Daoy (cell line): ENCODE measurements around the gene METRN. TPM values are rescaled to one million over a fixed set of nuclear protein-coding genes. Genes with fewer than 3 reads are reported as not detected.
"Not testable (repeated sequence)": the region's sequence is repeated elsewhere in the genome, so short reads cannot be mapped to it uniquely, and the experiment has no call there.

ENCODE experiments used
- DNase-seq: peaks from one replicate; pipeline ENCODE4 v3.0.0-alpha.2; 2015; ENCODE audit warnings: low read depth
- total RNA-seq: library from RNA; depleted of rRNA; stranded (reverse); fragments of >200 nt; shearing (Covaris generic); gene quantifications from 2 replicates; pipeline ENCODE4 v1.2.3, GENCODE V29; 2014

Gene METRN
- total RNA-seq, 1 experiment from 2014 or later: 40.9 TPM

DNA sequence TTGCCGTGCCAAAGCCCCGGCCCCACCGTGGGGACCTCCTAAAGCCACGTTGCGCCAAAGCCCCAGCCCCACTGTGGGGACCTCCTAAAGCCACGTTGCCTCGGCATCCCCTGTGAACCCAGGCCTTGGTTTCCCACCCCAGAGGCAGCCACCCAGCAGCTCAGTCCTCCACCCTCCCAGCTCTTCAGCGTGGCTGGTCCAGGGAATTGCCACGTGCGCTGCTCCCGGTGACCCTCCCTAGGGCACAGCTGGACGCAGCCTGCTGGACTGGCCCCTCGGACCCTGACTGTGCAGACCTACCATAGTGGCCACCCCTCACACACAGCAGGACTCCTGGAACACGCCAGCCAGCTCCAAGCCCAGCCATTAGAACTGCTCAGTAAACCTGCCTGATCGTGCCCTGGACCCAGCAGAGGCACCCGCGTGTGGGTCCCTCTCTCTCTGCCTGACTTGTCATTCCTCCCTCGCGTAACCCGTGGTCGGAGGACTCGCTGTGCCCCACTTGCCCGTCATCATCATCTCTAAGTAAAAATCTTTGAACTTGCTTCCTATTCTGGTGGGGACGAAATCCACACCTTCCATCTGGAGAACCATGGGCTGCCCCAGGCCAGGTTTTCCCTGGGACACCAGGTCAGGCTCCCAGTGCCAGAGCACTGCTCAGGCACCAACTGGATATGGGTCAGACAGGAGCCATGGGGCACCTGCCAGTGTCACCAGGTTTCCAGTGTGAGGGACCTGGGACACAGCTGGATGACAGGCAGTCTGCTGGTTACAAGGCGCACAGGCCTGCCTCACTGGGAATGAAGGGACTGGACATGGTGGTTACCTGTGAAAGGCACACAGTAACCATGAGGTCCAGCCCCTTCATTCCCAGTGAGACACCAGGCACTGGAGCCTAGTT, 20.3 kb downstream of the METRN start:
- no peak for DNase-seq

DNA sequence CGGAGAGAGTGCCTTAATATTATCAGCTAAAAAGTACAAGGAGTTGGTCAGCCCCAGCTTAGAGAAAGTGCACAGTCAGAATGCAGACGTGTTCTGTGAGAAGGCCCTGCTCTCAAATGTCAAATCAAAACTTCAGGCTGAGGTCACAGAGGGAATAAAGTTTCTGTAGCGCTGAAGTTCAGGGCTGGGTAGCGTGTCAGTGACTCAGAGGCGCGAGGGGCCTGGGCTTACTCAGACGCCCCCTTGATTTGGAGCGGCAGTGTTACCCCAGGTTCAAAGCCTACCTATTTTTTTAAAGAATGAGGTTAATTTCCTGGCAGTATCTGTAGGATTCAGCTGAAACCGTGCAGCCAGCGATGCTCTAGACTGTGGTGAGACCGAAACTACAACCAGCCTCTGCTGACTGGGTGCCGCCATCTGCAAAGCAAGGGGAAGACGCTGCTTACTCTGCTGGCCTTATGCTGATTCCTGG, 21.1 kb downstream of the METRN start:
- no peak for DNase-seq

DNA sequence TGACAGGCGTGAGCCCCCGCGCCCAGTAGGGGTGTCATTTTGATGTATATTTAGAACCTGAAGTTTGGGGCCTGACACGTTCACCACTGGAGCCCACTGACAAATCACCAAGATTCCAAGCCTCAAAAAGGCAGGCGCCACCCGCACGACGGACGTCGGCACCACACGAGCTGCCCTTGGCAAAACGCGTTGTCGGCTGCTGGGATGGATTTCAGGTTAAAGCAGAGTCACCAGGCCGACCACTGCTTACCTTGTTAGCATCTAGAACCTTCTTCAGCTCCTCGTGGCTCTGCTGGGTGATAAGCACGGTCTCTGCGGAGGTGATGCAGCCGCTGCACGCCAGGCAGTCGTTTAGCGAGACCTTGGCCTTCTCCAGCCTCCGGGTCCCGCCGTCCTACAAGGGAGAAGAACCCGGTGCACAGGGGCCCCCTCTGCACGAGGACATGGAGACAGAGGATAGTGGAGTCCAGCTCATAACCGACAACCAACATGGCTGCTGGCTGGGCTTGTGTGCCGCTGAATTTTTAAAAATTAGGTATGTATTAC, 22.1 kb downstream of the METRN start:
- DNase-seq: no peak

DNA sequence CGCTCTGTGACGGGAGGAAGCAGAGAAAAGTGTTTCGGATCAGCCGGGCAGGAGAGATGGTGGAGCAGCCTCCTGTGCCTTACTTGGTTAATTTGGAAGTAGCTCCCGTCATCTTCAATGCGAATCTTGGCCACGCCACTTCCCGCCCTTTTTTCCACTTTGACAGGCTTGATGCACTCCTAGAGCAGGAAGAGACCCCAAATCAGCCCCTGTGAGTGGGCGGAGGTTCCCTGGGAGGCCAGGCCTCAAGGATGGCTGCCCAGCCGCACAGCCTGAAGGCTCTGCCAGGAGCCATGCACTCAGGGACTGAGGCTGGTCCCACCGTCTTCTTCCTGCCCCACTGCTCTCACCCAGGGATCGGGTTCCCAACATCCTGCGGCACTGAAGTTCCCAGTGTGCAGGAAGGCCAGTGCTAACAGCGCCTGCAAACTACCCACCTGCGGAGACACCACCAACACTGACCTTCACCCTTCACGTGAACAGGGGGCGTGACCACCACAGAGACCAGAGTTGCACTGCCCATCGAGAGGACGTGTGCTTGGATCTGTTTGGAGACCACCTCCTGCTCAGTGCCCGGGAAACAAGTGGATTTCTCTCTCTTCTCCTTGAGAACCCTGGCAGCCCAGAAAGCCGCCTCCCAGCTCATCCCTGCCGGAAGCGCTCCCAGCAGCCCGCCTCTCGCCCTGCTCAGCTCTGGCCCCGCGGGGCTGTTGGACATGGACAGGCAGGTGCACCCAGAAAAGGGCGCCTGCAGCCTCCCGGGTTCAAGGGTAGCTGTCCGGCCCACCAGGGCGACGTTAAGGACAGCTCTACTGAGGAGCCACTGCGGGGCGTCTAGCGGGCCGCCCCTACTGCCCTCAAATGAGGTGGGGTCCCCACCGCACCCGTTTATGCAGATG, 24.9 kb downstream of the METRN start:
- DNase-seq: no peak

- no peak for DNase-seq
These were observed 25.5 kb downstream of the METRN start for GRCh38 chr16:740459-740763.

DNA sequence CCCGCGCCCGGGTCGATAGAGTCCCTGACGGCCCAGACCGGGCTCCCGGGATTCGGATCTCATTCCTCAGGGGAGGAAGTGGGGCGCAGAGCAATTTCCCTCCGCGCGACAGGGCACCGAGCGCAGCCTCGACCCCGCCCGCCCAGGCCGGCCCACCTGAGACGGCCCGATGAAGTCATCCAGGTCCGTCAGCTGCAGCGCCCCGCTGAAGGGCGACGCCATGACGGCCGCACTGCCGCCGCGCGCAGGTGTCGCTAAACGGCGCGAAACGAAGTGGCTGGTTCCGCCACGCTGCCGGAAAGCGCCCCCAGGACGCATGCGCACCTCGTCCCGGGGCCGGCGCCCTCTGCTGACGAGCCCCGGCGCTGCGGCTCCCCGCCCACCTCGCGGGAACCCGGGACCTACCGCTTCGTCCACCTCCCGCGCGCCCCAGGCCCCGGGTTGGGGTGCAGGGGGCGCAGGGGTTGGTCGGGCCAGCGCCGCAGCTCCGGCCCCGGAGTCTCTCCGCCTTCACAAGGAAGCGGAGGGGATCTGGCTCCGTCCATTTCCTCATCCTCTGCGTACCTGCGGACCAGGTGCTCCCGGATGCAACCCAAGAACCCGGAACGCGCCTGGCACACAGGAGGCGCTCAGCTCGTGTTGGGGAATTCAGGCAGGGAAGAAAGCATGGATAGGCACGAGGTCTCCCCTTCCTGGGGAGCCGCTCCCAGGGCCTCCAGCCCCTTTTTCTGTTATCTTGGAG, 26.0 kb downstream of the METRN start, which contains the start of gene CIAO3:
Gene CIAO3, minus strand, starts transcription at position 234 of the 742 bp plus-strand sequence. Its CDS starts 12 bp downstream, at position 222.
- peak; percentile 94 for DNase-seq

DNA sequence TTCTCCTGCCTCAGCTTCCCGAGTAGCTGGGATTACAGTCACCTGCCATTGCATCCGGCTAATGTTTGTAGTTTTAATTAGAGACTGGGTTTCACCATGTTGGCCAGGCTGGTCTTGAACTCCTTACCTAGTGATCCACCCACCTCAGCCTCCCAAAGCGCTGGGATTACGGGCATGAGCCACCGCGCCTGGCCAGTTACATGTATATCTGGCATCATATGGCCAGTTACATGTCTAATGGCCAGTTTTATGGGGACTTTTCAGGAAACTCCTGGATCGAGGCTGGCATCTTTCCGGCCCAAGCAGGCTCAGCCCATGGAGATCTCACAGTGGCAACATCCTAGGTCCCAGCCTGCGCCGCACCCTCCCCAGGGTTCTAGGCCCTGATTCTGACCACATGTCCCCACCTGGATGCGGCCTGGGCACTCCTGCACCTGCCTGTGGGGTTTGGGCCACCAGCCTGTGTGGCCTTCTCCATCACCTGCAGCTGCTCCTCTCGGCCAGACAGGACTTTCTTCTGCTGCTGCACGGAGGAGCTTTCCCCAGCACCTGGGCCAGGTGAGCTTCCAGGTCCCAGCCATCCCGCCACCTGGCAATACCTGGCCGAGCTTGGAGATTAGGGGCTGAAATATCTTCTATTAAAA, 27.2 kb downstream of the METRN start:
- no peak for DNase-seq

DNA sequence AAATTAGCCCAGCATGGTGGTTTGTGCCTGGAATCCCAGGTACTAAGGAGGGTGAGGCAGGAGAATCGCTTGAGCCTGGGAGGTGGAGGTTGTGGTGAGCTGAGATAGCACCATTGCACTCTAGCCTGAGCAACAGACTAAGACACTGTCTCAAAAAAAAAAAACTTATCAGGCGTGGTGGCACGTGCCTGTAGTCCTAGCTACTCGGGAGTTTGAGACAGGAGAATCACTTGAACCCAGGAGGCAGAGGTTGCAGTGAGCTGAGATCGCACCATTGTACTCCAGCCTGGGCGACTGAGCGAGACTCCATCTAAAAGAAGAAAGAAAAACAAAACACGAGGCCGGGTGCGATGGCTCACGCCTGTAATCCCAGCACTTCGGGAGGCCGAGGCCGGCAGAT, 28.0 kb downstream of the METRN start:
- not testable (repeated sequence) for DNase-seq

- no peak for DNase-seq
These were observed 29.0 kb downstream of the METRN start for GRCh38 chr16:743794-744500.

DNA sequence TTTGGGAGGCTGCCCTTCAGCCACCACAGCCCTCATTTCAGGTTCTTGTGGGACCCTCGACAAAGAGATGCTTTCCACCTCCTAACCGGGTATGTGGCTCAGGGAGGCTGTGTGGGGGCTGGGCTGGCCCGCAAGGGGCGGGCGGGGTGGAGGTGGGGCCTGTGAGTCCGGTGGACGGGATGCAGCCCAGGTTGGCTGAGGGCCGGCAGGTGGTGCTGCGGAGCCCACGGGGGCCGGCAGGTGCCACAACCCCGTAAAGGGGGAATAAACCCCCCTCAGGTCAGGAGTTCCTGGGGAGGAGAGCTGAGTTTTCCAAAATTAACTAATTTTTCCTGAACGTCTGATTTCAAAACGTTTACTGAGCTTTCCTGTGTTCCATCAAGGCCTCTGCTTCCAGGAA, 30.8 kb downstream of the METRN start:
- DNase-seq: peak; percentile 38

- DNase-seq: no peak
These were observed 31.7 kb downstream of the METRN start for GRCh38 chr16:746637-747036.

GRCh38 chr16:747978-748746, 33.2 kb downstream of the METRN start:
- DNase-seq: no peak

DNA sequence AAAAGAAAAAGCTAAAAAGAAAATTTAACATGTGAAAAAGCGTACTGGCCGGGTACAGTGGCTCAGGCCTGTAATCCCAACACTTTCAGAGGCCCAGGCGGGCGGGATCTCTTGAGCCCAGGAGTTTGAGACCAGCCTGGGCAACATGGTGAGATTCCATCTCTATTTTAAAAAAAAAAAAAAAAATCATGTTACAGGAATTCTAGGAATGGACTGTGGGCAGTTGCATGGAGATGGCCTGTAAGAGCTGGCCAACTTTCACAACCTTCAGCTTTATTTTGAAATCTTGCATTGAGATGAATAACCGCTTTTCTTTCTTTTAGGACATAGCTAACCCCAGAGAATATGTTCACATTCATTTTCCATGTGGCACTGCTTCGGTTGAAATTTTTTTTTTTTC, 34.1 kb downstream of the METRN start:
- DNase-seq: no peak

- no peak for DNase-seq
These were observed 35.6 kb downstream of the METRN start for GRCh38 chr16:750485-750884.

- no peak for DNase-seq
These were observed 36.5 kb downstream of the METRN start for GRCh38 chr16:751152-752006.

DNA sequence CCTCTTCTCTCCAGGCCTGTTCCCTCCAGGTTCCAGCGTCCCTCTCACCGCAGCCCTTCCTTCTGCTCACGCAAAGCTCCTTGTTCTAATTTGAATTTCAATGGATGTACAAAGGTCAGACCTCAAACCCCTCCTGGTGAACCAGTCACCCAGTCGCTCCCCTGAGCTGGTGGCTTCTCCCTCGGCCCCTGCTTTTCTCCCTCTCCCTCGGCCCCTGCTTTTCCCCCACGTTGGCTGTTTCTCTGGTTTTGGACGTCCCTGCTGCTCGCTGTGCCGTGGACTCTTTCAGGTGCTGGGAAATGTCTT, 37.0 kb downstream of the METRN start:
- no peak for DNase-seq

DNA sequence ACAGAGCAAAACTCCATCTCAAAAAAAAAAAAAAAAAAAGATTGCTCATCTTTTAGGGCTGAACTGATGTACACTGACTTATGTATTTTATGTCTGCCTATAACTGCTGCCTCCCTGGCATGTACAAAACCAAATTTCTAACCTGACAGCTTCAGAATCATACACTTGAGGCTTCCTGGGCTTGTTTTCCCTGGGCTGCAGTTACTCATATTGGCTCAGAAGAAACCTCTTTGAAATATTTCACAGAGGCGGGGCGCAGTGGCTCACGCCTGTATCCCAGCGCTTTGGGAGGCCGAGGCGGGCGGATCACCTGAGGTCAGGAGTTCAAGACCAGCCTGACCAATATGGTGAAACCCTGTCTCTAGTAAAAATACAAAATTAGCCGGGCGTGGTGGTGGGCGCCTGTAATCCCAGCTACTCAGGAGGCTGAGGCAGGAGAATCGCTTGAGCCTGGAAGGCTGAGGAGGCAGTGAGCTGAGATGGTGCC, 39.2 kb downstream of the METRN start:
- not testable (repeated sequence) for DNase-seq

DNA sequence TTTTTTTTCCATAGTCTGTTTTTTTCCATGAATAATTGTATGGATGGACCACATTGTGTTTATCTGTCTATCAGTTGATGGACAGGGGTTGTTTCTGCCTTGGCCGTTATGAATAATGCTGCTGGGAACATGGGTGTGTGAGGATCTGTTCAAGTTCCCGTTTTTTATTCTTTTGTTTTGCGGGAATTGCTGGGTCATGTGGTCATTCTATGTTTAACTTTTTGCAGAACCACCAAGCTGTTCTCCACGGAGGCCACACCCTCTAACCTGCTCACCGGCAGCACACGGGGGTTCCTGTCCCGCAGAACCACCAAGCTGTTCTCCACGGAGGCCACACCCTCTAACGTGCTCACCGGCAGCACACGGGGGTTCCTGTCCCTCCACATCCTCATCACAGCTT, 39.7 kb downstream of the METRN start:
- no peak for DNase-seq

- DNase-seq: no peak
These were observed 41.5 kb downstream of the METRN start for GRCh38 chr16:756428-756827.
